ENCODE results near the gene TSEN15. TPM values are rescaled to one million over a fixed set of nuclear protein-coding genes. Genes with fewer than 3 reads are reported as not detected.

Gene TSEN15
- total RNA-seq, 3 donors from 2014 or later (not counting 1 experiment from before 2014, with no cell fraction given), result 29.5 to 52.9 (median 34.3) TPM

DNA sequence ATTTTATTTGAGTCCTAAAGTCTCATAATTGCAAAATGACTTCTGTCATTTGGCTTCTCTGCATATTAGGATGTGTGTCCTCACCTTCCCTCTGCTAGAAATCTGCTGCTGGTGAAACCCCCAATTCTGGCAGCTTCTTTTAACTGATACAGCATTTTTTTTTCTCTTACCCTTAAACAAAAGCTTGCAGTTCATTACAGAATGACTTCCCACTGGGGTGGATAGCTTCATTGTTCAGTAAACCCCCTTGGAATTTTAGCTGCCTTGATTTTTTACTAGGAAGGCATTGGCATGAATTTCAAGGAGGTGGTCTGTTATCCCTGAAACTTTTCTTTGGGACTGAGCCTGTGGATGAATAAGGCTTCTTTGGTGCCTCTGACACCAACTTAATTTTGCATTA is 16.8 kb downstream of the TSEN15 start:
- Histone ChIP-seq H3K36me3 (ENCODE audit: control insufficient read depth, insufficient read depth, low read length) (peaks cover 29% of the 10 kb centered on the region), H3K27me3 (ENCODE audit: control insufficient read depth, insufficient read depth, low read length) (no peaks in the 10 kb centered on the region), H3K4me3 (ENCODE audit: low read length) (no peak overlapping the region), H3K4me1 (ENCODE audit: control insufficient read depth, insufficient read depth, low read length) (no peaks in the 10 kb centered on the region), H3K27ac (ENCODE audit: low read length) (no peak overlapping the region), H3K9me3 (ENCODE audit: control insufficient read depth, insufficient read depth, low read length) (no peaks in the 10 kb centered on the region)
- intact Hi-C loops (cut with micrococcal nuclease), result no loop called here
- ATAC-seq, result no peak
- Mint-ChIP-seq H3K27ac (no peak overlapping the region), H3K4me1 (peaks cover 5 to 10% of the 10 kb centered on the region in 2 donors), H3K4me3 (no peak overlapping the region), H3K27me3 (ENCODE audit: low read depth in 2 of 2) (no peaks in the 10 kb centered on the region), H3K36me3 (peaks cover 8% of the 10 kb centered on the region), H3K9me3 (no peaks in the 10 kb centered on the region)
- TF ChIP-seq, protein P1, sequence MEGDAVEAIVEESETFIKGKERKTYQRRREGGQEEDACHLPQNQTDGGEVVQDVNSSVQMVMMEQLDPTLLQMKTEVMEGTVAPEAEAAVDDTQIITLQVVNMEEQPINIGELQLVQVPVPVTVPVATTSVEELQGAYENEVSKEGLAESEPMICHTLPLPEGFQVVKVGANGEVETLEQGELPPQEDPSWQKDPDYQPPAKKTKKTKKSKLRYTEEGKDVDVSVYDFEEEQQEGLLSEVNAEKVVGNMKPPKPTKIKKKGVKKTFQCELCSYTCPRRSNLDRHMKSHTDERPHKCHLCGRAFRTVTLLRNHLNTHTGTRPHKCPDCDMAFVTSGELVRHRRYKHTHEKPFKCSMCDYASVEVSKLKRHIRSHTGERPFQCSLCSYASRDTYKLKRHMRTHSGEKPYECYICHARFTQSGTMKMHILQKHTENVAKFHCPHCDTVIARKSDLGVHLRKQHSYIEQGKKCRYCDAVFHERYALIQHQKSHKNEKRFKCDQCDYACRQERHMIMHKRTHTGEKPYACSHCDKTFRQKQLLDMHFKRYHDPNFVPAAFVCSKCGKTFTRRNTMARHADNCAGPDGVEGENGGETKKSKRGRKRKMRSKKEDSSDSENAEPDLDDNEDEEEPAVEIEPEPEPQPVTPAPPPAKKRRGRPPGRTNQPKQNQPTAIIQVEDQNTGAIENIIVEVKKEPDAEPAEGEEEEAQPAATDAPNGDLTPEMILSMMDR (IDR thresholded peaks at IDR 0.05), result no peak
- DNase-seq, result no peak

DNA sequence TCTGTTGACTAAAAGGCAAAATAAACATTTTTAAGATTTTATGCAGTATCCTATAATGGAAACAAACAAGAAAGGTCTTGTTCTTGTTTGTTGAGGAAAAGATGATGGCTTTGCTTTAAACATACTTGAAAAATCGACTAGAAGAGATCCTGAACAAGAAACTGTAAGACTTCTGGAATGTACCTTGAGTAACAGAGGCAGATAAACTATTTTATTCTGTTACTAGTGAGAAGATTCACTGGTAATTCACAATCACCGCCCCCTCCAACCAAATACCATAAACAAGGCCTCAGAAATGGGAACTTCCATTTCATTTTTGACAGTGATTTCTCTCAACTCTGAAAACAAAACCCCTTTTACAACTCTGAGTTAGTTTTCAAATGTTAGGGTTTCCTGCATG is 18.1 kb downstream of the TSEN15 start:
- Mint-ChIP-seq H3K4me1 (peaks cover 3 to 5% of the 10 kb centered on the region in 2 donors), H3K27me3 (ENCODE audit: low read depth in 2 of 2) (no peaks in the 10 kb centered on the region), H3K9me3 (no peaks in the 10 kb centered on the region), H3K4me3 (no peak overlapping the region), H3K36me3 (peaks cover 10% of the 10 kb centered on the region), H3K27ac (no peak overlapping the region)
- Histone ChIP-seq H3K9me3 (ENCODE audit: control insufficient read depth, insufficient read depth, low read length) (no peaks in the 10 kb centered on the region), H3K27ac (ENCODE audit: low read length) (no peak overlapping the region), H3K4me1 (ENCODE audit: control insufficient read depth, insufficient read depth, low read length) (no peaks in the 10 kb centered on the region), H3K27me3 (ENCODE audit: control insufficient read depth, insufficient read depth, low read length) (no peaks in the 10 kb centered on the region), H3K4me3 (ENCODE audit: low read length) (no peak overlapping the region), H3K36me3 (ENCODE audit: control insufficient read depth, insufficient read depth, low read length) (peaks cover 23% of the 10 kb centered on the region)
- TF ChIP-seq, protein P1 (IDR thresholded peaks at IDR 0.05), result no peak
- intact Hi-C loops (cut with micrococcal nuclease), result no loop called here
- no peak for ATAC-seq
- DNase-seq, result no peak
- WGBS (ENCODE audit: insufficient coverage), result 80% methylated on average over 2 of the region's 2 CpGs

DNA sequence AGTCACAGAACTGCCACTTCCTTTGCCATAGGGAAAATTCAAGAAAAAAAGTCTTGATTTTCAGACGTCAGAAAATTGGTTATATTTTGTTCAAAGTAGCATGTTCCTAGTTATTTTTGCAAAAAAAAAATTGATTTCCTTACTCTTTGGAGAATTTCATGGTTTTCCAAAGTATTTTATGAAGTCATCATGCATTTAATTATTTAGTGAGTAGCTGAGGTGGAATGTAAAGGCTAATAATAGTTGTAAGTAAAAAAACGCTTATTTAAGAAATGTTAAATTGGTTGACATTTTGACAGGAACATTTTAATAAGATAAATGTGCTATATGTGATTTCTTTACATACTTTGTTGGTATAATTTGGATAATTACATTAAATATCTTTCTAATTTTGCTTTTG is 20.8 kb downstream of the TSEN15 start:
- peaks cover 10% of the 10 kb centered on the region for H3K36me3 Mint-ChIP-seq
- no peak overlapping the region for H3K27ac ChIP-seq (ENCODE audit: low read length)
- peaks cover 4 to 10% of the 10 kb centered on the region in 2 donors for H3K4me1 Mint-ChIP-seq
- ATAC-seq, result no peak
- intact Hi-C loops (cut with micrococcal nuclease), result no loop called here
- H3K27me3 Mint-ChIP-seq (ENCODE audit: low read depth in 2 of 2), result no peaks in the 10 kb centered on the region
- no peaks in the 10 kb centered on the region for H3K9me3 Mint-ChIP-seq
- no peak overlapping the region for H3K4me3 Mint-ChIP-seq
- TF ChIP-seq, protein P1 (IDR thresholded peaks at IDR 0.05), result no peak
- peaks cover 17% of the 10 kb centered on the region for H3K36me3 ChIP-seq (ENCODE audit: control insufficient read depth, insufficient read depth, low read length)
- H3K4me3 ChIP-seq (ENCODE audit: low read length), result no peak overlapping the region
- no peaks in the 10 kb centered on the region for H3K4me1 ChIP-seq (ENCODE audit: control insufficient read depth, insufficient read depth, low read length)
- no peaks in the 10 kb centered on the region for H3K9me3 ChIP-seq (ENCODE audit: control insufficient read depth, insufficient read depth, low read length)
- no peak for DNase-seq
- 100% methylated on average over 1 of the region's 2 CpGs for WGBS (ENCODE audit: insufficient coverage)
- H3K27me3 ChIP-seq (ENCODE audit: control insufficient read depth, insufficient read depth, low read length), result no peaks in the 10 kb centered on the region
- no peak overlapping the region for H3K27ac Mint-ChIP-seq

DNA sequence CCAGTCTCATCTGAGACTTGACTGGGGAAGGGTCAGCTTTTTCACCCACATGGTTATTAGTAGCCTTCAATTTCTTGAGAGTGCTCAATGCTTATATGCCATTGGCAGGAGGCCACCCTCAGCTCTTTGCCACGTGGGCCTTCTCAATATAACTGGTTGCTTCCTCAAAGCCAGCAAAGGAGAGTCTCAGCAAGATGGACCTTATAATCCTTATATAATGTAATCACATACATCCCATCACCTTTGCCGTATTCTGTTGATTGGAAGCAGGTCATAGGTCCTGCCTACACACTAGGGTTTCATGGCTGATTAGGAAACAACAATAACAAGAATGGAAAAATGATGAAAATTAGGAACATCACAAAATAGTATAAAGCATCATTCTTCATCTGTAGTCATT is 22.9 kb downstream of the TSEN15 start:
- Mint-ChIP-seq H3K4me3 (no peak overlapping the region), H3K27me3 (ENCODE audit: low read depth in 2 of 2) (no peaks in the 10 kb centered on the region), H3K36me3 (peaks cover 10% of the 10 kb centered on the region), H3K27ac (no peak overlapping the region), H3K4me1 (peaks cover 4 to 5% of the 10 kb centered on the region in 2 donors), H3K9me3 (no peaks in the 10 kb centered on the region)
- H3K27me3 ChIP-seq (ENCODE audit: control insufficient read depth, insufficient read depth, low read length), result no peaks in the 10 kb centered on the region
- intact Hi-C loops (cut with micrococcal nuclease), result no loop called here
- no peak overlapping the region for H3K4me3 ChIP-seq (ENCODE audit: low read length)
- DNase-seq, result no peak
- no peaks in the 10 kb centered on the region for H3K4me1 ChIP-seq (ENCODE audit: control insufficient read depth, insufficient read depth, low read length)
- no peak overlapping the region for H3K27ac ChIP-seq (ENCODE audit: low read length)
- 92% methylated on average over 1 of the region's 2 CpGs for WGBS (ENCODE audit: insufficient coverage)
- no peak for ATAC-seq
- H3K36me3 ChIP-seq (ENCODE audit: control insufficient read depth, insufficient read depth, low read length), result peaks cover 17% of the 10 kb centered on the region
- H3K9me3 ChIP-seq (ENCODE audit: control insufficient read depth, insufficient read depth, low read length), result no peaks in the 10 kb centered on the region
- TF ChIP-seq, protein P1 (IDR thresholded peaks at IDR 0.05), result no peak
